A673 (cell line): ENCODE results near the gene CDC42EP1.

Experiments used
- CTCF ChIP-seq: fragments of 300-800, 200-600 bp; sonication (generic); conservative IDR thresholded peaks from 2 replicates; pipeline ENCODE4 v1.5.1; 2017; ENCODE audit warnings: low read depth, mild to moderate bottlenecking, antibody characterized with exemption, low read length, moderate library complexity, mixed read lengths
- EZH2 ChIP-seq: fragments of 200-600 bp; sonication (generic); IDR thresholded peaks from 2 replicates; pipeline ENCODE4 v1.6.1; 2017; ENCODE audit warnings: borderline replicate concordance, low read depth, mild to moderate bottlenecking, mixed read lengths, antibody characterized with exemption, low read length; ENCODE audit not compliant: poor library complexity, severe bottlenecking

GRCh38 chr22:37568448-37569008, 8.2 kb downstream of the CDC42EP1 start:
- TF ChIP-seq CTCF (no peak), EZH2 (no peak)
